ENCODE measurements around the gene WWOX. TPM values are rescaled to one million over a fixed set of nuclear protein-coding genes. Genes with fewer than 3 reads are reported as not detected.

The WWOX gene
- polyA plus RNA-seq, 2 of the 4 experiments (the other 2 are of a cell fraction), result 16.0 to 17.2 TPM

- ATAC-seq (no peak), FAIRE-seq (no peak), DNase-seq (ENCODE audit: low read depth in 1 of 2, low spot score in 1 of 2) (no peak)
- H3K4me1 ChIP-seq, result no peaks in the 10 kb centered on the region
- TF ChIP-seq KDM5A (IDR thresholded peaks at IDR 0.05) (no peak), USF2 (IDR thresholded peaks at IDR 0.05) (no peak), NFE2L2 (conservative IDR thresholded peaks at IDR 0.05; ENCODE audit: low read length) (no peak), FOXS1 (CRISPR knock-in tag; IDR thresholded peaks at IDR 0.05) (no peak), TP53 (CRISPR knock-in tag; IDR thresholded peaks at IDR 0.05) (no peak), BCL3 (IDR thresholded peaks at IDR 0.05) (no peak), ZSCAN20 (CRISPR knock-in tag; IDR thresholded peaks at IDR 0.05) (no peak), RAD21 (conservative IDR thresholded peaks at IDR 0.05 in 1 of 2, IDR thresholded peaks at IDR 0.05 in 1 of 2) (no peak), HDAC2 (IDR thresholded peaks at IDR 0.05) (no peak), EHF (CRISPR knock-in tag; IDR thresholded peaks at IDR 0.05) (no peak), CEBPB (IDR thresholded peaks at IDR 0.05) (no peak), PBX3 (IDR thresholded peaks at IDR 0.05) (no peak), MAX (IDR thresholded peaks at IDR 0.05) (no peak), ELK1 (IDR thresholded peaks at IDR 0.05; ENCODE audit: low read depth, low read length) (no peak)
- H3K4me3 ChIP-seq, result no peak overlapping the region
- 84% methylated on average over 4 of the region's 4 CpGs for WGBS (ENCODE audit: missing lambda C conversion rate)
- ChIA-PET POLR2A (no interaction called here), CTCF (interaction anchor here (1.6 kb wide), 1 partner anchor 12 kb away, joined by 3 read pairs; no protein-coding TSS in a partner anchor)
- H3K4me2 ChIP-seq, result no peak overlapping the region
- H3K9me3 ChIP-seq, result no peaks in the 10 kb centered on the region
- no peak overlapping the region for H3K27ac ChIP-seq
These were observed 375.3 kb downstream of the WWOX start for GRCh38 chr16:78474762-78475161.

- Histone ChIP-seq H3K4me3 (no peak overlapping the region), H3K4me2 (no peak overlapping the region), H3K27ac (no peak overlapping the region), H3K9me3 (no peaks in the 10 kb centered on the region), H3K4me1 (no peaks in the 10 kb centered on the region)
- POLR2A ChIA-PET, result no interaction called here
- CTCF ChIA-PET, result no interaction called here
- ATAC-seq (no peak), FAIRE-seq (no peak), DNase-seq (ENCODE audit: low read depth in 1 of 2, low spot score in 1 of 2) (no peak)
- no peak for TF ChIP-seq HEYL (CRISPR knock-in tag; IDR thresholded peaks at IDR 0.05)
- TF ChIP-seq SREBF2 (IDR thresholded peaks at IDR 0.05), result no peak
- no peak for TF ChIP-seq MAZ (IDR thresholded peaks at IDR 0.05; ENCODE audit: borderline replicate concordance, low read depth, low read length)
- 56% methylated on average over 7 of the region's 7 CpGs for WGBS (ENCODE audit: missing lambda C conversion rate)
These were observed 377.2 kb downstream of the WWOX start for GRCh38 chr16:78476615-78477014.

GRCh38 chr16:78478267-78478861 is 378.9 kb downstream of the WWOX start:
- Histone ChIP-seq H3K9me3 (no peaks in the 10 kb centered on the region), H3K27ac (no peak overlapping the region), H3K4me1 (no peaks in the 10 kb centered on the region), H3K4me3 (no peak overlapping the region), H3K4me2 (no peak overlapping the region)
- FAIRE-seq (no peak), ATAC-seq (peak in 1 of 2 experiments; percentile 73; a peak in 2 of 6 replicates), DNase-seq (ENCODE audit: low read depth in 1 of 2, low spot score in 1 of 2) (peak; percentile 9 to 18)
- TF ChIP-seq CTCF (IDR thresholded peaks at IDR 0.05), result peak; percentile 33
- TF ChIP-seq HES2 (IDR thresholded peaks at IDR 0.05), result no peak
- TF ChIP-seq RAD21 (conservative IDR thresholded peaks at IDR 0.05 in 1 of 2, IDR thresholded peaks at IDR 0.05 in 1 of 2), result peak; percentile 33 to 35; a peak in 1 of 5 replicates
- TF ChIP-seq SMC3 (IDR thresholded peaks at IDR 0.05), result peak; percentile 35; the same call in 2 of the 3 replicates
- no peak for TF ChIP-seq RCOR1 (IDR thresholded peaks at IDR 0.05; ENCODE audit: low read depth, low read length)
- 35% methylated on average over 7 of the region's 7 CpGs for WGBS (ENCODE audit: missing lambda C conversion rate)
- CTCF ChIA-PET, result interaction anchor here (1.2 to 1.3 kb wide), 3 partner anchors 10 to 354 kb away, joined by 3 to 4 read pairs (median 3); no protein-coding TSS in a partner anchor
- POLR2A ChIA-PET, result no interaction called here
